Measurements from ENCODE around the gene RASAL1.
A peak's percentile ranks its signal among the peaks of the same experiment; 100 is the strongest.

The RASAL1 gene

GRCh38 chr12:113134521-113134951 lies 1.0 kb downstream of the RASAL1 start:
- no peak for TF ChIP-seq CTCF (IDR thresholded peaks at IDR 0.05; ENCODE audit: unreplicated experiment in 3 of 3)

GRCh38 chr12:113134071-113134470 lies 1.5 kb downstream of the RASAL1 start:
- Mint-ChIP-seq H3K27me3 (ENCODE audit: low read depth) (peaks cover 56% of the 10 kb centered on the region), H3K27ac (no peak overlapping the region), H3K4me1 (no peaks in the 10 kb centered on the region), H3K36me3 (ENCODE audit: low read depth) (no peaks in the 10 kb centered on the region), H3K9me3 (no peaks in the 10 kb centered on the region), H3K4me3 (peak overlapping the region in 1 of 3 experiments; percentile 30)
- TF ChIP-seq CTCF (IDR thresholded peaks at IDR 0.05; ENCODE audit: unreplicated experiment in 3 of 3) = no peak

More at GRCh38 chr12:113134521-113134951, 1.0 kb downstream of the RASAL1 start:
- Mint-ChIP-seq H3K27me3 (ENCODE audit: low read depth) (peaks cover 56% of the 10 kb centered on the region), H3K27ac (no peak overlapping the region), H3K9me3 (no peaks in the 10 kb centered on the region), H3K4me1 (no peaks in the 10 kb centered on the region), H3K36me3 (ENCODE audit: low read depth) (no peaks in the 10 kb centered on the region), H3K4me3 (peak overlapping the region in 1 of 3 experiments; percentile 19)

- H3K27ac Mint-ChIP-seq = no peak overlapping the region
- no peak for TF ChIP-seq CTCF (IDR thresholded peaks at IDR 0.05; ENCODE audit: unreplicated experiment in 3 of 3)
- peaks cover 56% of the 10 kb centered on the region for H3K27me3 Mint-ChIP-seq (ENCODE audit: low read depth)
- H3K4me3 Mint-ChIP-seq = no peak overlapping the region
- no peaks in the 10 kb centered on the region for H3K36me3 Mint-ChIP-seq (ENCODE audit: low read depth)
- H3K9me3 Mint-ChIP-seq = no peaks in the 10 kb centered on the region
- H3K4me1 Mint-ChIP-seq = no peaks in the 10 kb centered on the region
Measured at GRCh38 chr12:113133666-113134065, 1.9 kb downstream of the RASAL1 start.

GRCh38 chr12:113133036-113133435 lies 2.5 kb downstream of the RASAL1 start:
- no peak for TF ChIP-seq CTCF (IDR thresholded peaks at IDR 0.05; ENCODE audit: unreplicated experiment in 3 of 3)
- H3K36me3 Mint-ChIP-seq (ENCODE audit: low read depth) = no peaks in the 10 kb centered on the region
- no peaks in the 10 kb centered on the region for H3K4me1 Mint-ChIP-seq
- no peaks in the 10 kb centered on the region for H3K9me3 Mint-ChIP-seq
- no peak overlapping the region for H3K4me3 Mint-ChIP-seq
- peaks cover 61% of the 10 kb centered on the region for H3K27me3 Mint-ChIP-seq (ENCODE audit: low read depth)
- H3K27ac Mint-ChIP-seq = no peak overlapping the region

- H3K9me3 Mint-ChIP-seq = no peaks in the 10 kb centered on the region
- no peaks in the 10 kb centered on the region for H3K36me3 Mint-ChIP-seq (ENCODE audit: low read depth)
- no peaks in the 10 kb centered on the region for H3K4me1 Mint-ChIP-seq
- peaks cover 49% of the 10 kb centered on the region for H3K27me3 Mint-ChIP-seq (ENCODE audit: low read depth)
- no peak for TF ChIP-seq CTCF (IDR thresholded peaks at IDR 0.05; ENCODE audit: unreplicated experiment in 3 of 3)
- H3K27ac Mint-ChIP-seq = no peak overlapping the region
- H3K4me3 Mint-ChIP-seq = no peak overlapping the region
Measured at GRCh38 chr12:113131556-113131955, 4.0 kb downstream of the RASAL1 start.

- Mint-ChIP-seq H3K4me3 (no peak overlapping the region), H3K9me3 (peaks cover 1% of the 10 kb centered on the region), H3K27ac (no peak overlapping the region), H3K4me1 (no peaks in the 10 kb centered on the region), H3K36me3 (ENCODE audit: low read depth) (no peaks in the 10 kb centered on the region), H3K27me3 (ENCODE audit: low read depth) (peaks cover 40% of the 10 kb centered on the region)
- TF ChIP-seq CTCF (IDR thresholded peaks at IDR 0.05; ENCODE audit: unreplicated experiment in 3 of 3) = peak in 1 of 3 experiments; percentile 17
Measured at GRCh38 chr12:113130457-113131135, 5.0 kb downstream of the RASAL1 start.
